PFSK-1 (cell line): ENCODE measurements around the gene GLIS1.

Experiments
- FOXP2 ChIP-seq: optimal IDR thresholded peaks from 2 replicates; pipeline ENCODE3; 2011; ENCODE audit warnings: borderline replicate concordance, control low read depth, inconsistent platforms; ENCODE audit not compliant: insufficient read depth; ENCODE audit errors: extremely low read length, extremely low read depth
- POLR2AphosphoS5 ChIP-seq: IDR thresholded peaks from 2 replicates; pipeline ENCODE4 v1.6.1; 2012; ENCODE audit warnings: low read depth, mild to moderate bottlenecking, control low read depth, low read length, moderate library complexity
- SIN3A ChIP-seq: IDR thresholded peaks from 2 replicates; pipeline ENCODE4 v1.6.1; 2012; ENCODE audit warnings: mild to moderate bottlenecking, low read length, moderate library complexity, borderline replicate concordance; ENCODE audit not compliant: insufficient read depth
- TAF1 ChIP-seq: IDR thresholded peaks from 2 replicates; pipeline ENCODE4 v1.6.1; 2012; ENCODE audit warnings: low read length, control low read depth, borderline replicate concordance; ENCODE audit not compliant: insufficient read depth
- TF ChIP-seq, protein P1 (sequence below), 2 experiments: IDR thresholded peaks; 2 replicates each; pipeline versions ENCODE4 v1.6.1 to v1.8.0; 2011 to 2012; ENCODE audit warnings: low read depth in 2 of 2, low read length in 2 of 2, control low read depth in 1 of 2, inconsistent platforms in 1 of 2, mild to moderate bottlenecking in 1 of 2, moderate library complexity in 1 of 2; ENCODE audit not compliant: insufficient read depth in 1 of 2

GLIS1 gene

DNA sequence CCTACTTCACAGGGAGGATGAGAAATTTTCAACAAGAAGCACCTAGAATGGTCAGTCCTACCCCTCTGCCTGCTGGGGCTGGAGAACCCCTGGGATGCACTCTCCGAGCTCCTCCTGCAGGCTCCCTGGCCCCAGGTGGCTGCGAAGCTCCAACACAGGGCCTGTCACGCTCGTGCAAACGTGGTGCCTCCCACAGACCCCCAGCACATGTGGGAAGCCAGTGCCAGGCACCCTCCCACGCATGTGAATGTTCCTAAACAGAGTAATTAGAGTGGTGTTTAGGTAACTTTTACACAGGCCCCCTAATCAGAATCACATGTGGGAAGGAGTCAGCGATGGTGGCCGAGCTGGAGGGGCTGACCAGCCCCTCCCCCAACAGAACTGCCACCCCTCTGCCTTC lies 28.4 kb downstream of the GLIS1 start:
- TF ChIP-seq SIN3A (no peak), FOXP2 (no peak), POLR2AphosphoS5 (no peak), TAF1 (no peak)
- TF ChIP-seq, protein P1, sequence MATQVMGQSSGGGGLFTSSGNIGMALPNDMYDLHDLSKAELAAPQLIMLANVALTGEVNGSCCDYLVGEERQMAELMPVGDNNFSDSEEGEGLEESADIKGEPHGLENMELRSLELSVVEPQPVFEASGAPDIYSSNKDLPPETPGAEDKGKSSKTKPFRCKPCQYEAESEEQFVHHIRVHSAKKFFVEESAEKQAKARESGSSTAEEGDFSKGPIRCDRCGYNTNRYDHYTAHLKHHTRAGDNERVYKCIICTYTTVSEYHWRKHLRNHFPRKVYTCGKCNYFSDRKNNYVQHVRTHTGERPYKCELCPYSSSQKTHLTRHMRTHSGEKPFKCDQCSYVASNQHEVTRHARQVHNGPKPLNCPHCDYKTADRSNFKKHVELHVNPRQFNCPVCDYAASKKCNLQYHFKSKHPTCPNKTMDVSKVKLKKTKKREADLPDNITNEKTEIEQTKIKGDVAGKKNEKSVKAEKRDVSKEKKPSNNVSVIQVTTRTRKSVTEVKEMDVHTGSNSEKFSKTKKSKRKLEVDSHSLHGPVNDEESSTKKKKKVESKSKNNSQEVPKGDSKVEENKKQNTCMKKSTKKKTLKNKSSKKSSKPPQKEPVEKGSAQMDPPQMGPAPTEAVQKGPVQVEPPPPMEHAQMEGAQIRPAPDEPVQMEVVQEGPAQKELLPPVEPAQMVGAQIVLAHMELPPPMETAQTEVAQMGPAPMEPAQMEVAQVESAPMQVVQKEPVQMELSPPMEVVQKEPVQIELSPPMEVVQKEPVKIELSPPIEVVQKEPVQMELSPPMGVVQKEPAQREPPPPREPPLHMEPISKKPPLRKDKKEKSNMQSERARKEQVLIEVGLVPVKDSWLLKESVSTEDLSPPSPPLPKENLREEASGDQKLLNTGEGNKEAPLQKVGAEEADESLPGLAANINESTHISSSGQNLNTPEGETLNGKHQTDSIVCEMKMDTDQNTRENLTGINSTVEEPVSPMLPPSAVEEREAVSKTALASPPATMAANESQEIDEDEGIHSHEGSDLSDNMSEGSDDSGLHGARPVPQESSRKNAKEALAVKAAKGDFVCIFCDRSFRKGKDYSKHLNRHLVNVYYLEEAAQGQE (IDR thresholded peaks at IDR 0.05; ENCODE audit: insufficient read depth in 1 of 2, low read depth in 2 of 2, low read length in 2 of 2): no peak

DNA sequence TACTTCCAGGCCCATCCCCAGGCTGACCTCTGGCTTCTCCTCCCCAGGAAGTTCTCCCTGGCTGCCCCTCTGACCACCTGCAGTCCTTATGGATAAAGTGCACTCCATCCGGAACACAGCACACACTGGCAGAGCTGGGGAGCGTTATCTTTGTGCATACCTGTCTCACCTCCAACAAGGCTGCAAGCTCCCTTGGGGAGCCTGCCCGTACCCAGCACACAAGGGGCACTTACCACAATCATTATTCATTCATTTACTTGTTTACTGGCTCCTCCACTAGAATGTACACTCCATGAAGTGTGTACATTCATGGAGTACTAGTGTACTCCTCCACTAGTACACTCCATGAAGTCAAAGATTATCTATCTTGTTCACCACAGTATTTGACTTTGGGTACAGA lies 30.3 kb downstream of the GLIS1 start:
- TF ChIP-seq SIN3A (no peak), POLR2AphosphoS5 (no peak), FOXP2 (no peak), TAF1 (no peak)
- TF ChIP-seq, protein P1 (IDR thresholded peaks at IDR 0.05; ENCODE audit: insufficient read depth in 1 of 2, low read depth in 2 of 2, low read length in 2 of 2): no peak

DNA sequence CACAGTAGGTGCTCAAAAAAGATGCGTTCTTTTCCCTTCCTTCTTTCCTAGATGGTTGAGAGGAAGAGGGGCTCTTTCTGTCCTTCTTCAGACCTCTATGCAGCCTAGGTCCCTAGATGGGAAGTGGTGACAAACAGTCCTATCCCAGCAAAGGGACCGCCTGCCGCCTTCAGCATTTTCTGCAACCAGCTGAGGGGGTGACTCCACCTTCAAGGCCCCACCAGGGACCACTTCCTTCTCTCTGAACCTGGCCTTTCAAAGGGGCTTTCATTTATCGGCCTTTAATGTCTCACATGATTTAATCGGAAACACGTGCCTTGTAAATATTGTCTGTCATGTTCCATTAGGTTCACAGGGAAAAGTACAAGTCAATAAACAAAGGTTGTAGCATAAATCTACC lies 32.6 kb downstream of the GLIS1 start:
- TF ChIP-seq FOXP2: no peak
- TF ChIP-seq, protein P1 (IDR thresholded peaks at IDR 0.05; ENCODE audit: insufficient read depth in 1 of 2, low read depth in 2 of 2, low read length in 2 of 2): no peak
- no peak for TF ChIP-seq POLR2AphosphoS5
- no peak for TF ChIP-seq TAF1
- TF ChIP-seq SIN3A: no peak

DNA sequence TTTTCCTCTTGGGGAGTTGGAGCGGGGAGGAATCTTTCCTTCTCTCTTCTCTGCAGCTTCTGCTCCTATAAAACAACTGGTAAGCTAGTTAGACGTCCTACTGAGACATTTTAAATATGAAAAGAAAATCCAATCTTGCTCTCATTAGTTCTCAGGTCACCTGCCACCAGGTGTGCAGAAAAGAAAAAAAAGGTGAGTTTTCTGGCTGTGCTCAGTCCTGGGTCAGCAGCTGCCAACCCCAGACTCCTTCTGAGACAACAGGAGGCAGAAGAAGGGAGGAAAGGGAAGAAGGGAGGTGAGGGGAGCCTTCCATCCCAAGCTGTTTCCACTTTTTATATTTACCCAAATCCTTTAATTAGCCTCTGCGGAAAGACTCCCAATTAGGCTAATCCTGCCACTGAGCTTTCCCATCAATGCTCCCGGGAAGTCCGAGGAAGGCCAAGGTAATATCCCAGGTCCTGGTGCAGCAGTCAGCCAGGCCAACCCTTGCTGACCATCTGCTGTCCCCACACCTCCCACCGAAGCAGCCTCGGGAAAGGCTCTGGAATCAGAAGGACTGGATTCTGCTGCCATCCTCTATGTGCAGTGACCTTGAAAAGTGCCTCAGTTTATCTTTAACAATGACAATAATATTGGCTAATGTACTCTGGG lies 33.4 kb downstream of the GLIS1 start:
- TF ChIP-seq, protein P1 (IDR thresholded peaks at IDR 0.05; ENCODE audit: insufficient read depth in 1 of 2, low read depth in 2 of 2, low read length in 2 of 2): no peak
- no peak for TF ChIP-seq FOXP2
- no peak for TF ChIP-seq SIN3A
- no peak for TF ChIP-seq POLR2AphosphoS5
- TF ChIP-seq TAF1: no peak

DNA sequence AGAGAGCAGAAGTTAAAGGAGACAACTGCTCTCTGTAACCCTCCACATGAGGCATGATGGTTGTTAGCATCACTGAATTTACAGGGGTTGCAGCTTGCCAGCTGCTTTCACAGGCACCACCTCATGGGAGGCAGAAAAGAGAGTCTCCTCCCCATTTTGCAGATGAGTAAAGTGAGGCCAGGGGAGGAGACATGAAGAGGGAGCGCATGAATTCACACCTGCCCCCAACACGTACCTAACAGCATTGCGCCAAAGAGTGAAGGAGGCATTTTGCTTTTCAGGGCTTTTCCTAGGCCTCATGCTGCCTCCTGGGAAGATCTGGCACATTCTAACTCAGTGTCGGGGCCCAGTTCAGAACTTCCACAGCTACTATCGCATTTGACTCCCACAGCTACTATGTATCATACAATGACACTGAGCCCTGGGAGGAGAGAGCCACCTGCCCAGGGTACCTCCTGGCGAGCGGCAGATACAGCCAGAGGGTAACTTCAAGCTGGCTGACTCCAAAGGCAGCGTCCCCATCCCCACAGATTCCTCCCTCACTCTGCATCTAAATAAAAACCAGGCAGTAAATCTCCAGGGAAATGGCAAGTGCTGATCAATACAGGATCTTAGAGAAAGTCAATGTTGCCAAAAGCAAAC lies 34.0 kb downstream of the GLIS1 start:
- TF ChIP-seq, protein P1 (IDR thresholded peaks at IDR 0.05; ENCODE audit: insufficient read depth in 1 of 2, low read depth in 2 of 2, low read length in 2 of 2): no peak
- no peak for TF ChIP-seq SIN3A
- TF ChIP-seq TAF1: no peak
- TF ChIP-seq FOXP2: no peak
- no peak for TF ChIP-seq POLR2AphosphoS5
